Mucosa of rectum (tissue), 2 donors: ENCODE results near the gene GRIP1.

Experiments
- H3K27ac ChIP-seq, 2 donors: one replicate each; pipeline ENCODE4 v1.7.0; 2013; ENCODE audit warnings: inconsistent platforms in 2 of 2, low read depth in 2 of 2, low read length in 2 of 2
- H3K27me3 ChIP-seq, 2 donors: one replicate each; pipeline ENCODE4 v1.7.0; 2013; ENCODE audit warnings: low read length in 2 of 2; ENCODE audit not compliant: control insufficient read depth in 2 of 2, insufficient read depth in 2 of 2
- H3K36me3 ChIP-seq, 2 donors: one replicate each; pipeline ENCODE4 v1.7.0; 2013; ENCODE audit warnings: low read length in 2 of 2; ENCODE audit not compliant: control insufficient read depth in 2 of 2, insufficient read depth in 2 of 2
- H3K4me1 ChIP-seq, 2 donors: one replicate each; pipeline ENCODE4 v1.7.0; 2013; ENCODE audit warnings: low read length in 2 of 2, mild to moderate bottlenecking in 1 of 2; ENCODE audit not compliant: control insufficient read depth in 2 of 2, insufficient read depth in 2 of 2
- H3K4me3 ChIP-seq, 2 donors: one replicate each; pipeline ENCODE4 v1.7.0; 2013; ENCODE audit warnings: low read length in 2 of 2
- H3K9ac ChIP-seq, 2 donors: one replicate each; pipeline ENCODE4 v1.7.0; 2013; ENCODE audit warnings: low read length in 2 of 2, low read depth in 1 of 2, mild to moderate bottlenecking in 1 of 2
- H3K9me3 ChIP-seq, 2 donors: one replicate each; pipeline ENCODE4 v1.7.0; 2013; ENCODE audit warnings: low read length in 2 of 2; ENCODE audit not compliant: control insufficient read depth in 2 of 2
- donor health status: healthy.
- donor health status: Normal muscosa, but diverticular disease.

Gene GRIP1

GRCh38 chr12:66354291-66354690 is 324.6 kb downstream of the GRIP1 start:
- H3K27me3 ChIP-seq: no peaks in the 10 kb centered on the region
- H3K36me3 ChIP-seq: peaks cover 0 to 2% of the 10 kb centered on the region in 2 donors
- no peak overlapping the region for H3K9ac ChIP-seq
- no peaks in the 10 kb centered on the region for H3K4me1 ChIP-seq
- H3K9me3 ChIP-seq: no peaks in the 10 kb centered on the region
- no peak overlapping the region for H3K4me3 ChIP-seq
- no peak overlapping the region for H3K27ac ChIP-seq

- Histone ChIP-seq H3K4me3 (no peak overlapping the region), H3K4me1 (no peaks in the 10 kb centered on the region), H3K36me3 (peaks cover 0 to 3% of the 10 kb centered on the region in 2 donors), H3K9me3 (no peaks in the 10 kb centered on the region), H3K27me3 (no peaks in the 10 kb centered on the region), H3K27ac (no peak overlapping the region), H3K9ac (no peak overlapping the region)
Observed at GRCh38 chr12:66352899-66353298, 326.0 kb downstream of the GRIP1 start.

DNA sequence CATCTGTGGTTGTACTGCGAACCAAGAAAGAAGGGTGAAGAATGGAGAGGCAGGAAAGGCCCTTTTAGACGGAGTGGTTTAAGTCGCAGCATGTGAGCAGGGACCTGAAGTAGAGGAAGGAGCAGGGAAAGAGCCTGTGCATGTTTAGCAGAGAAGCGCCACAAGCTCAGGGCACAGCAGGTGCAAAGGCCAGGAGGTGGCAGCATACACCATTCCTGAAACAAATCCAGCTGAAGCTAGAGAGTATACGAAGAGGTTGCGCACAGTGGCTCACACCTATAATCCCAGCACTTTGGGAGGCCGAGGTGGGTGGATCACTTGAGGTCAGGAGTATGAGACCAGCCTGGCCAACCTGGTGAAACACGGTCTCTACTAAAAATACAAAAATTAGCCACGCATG is 326.7 kb downstream of the GRIP1 start:
- no peak overlapping the region for H3K27ac ChIP-seq
- H3K4me3 ChIP-seq: no peak overlapping the region
- no peak overlapping the region for H3K9ac ChIP-seq
- H3K27me3 ChIP-seq: no peaks in the 10 kb centered on the region
- H3K36me3 ChIP-seq: peaks cover 0 to 5% of the 10 kb centered on the region in 2 donors
- H3K4me1 ChIP-seq: no peaks in the 10 kb centered on the region
- H3K9me3 ChIP-seq: no peaks in the 10 kb centered on the region

- no peak overlapping the region for H3K9ac ChIP-seq
- no peak overlapping the region for H3K4me3 ChIP-seq
- H3K27me3 ChIP-seq: no peaks in the 10 kb centered on the region
- H3K4me1 ChIP-seq: no peaks in the 10 kb centered on the region
- H3K9me3 ChIP-seq: no peaks in the 10 kb centered on the region
- H3K36me3 ChIP-seq: peaks cover 0 to 5% of the 10 kb centered on the region in 2 donors
- H3K27ac ChIP-seq: no peak overlapping the region
Observed at GRCh38 chr12:66351301-66351700, 327.6 kb downstream of the GRIP1 start.

DNA sequence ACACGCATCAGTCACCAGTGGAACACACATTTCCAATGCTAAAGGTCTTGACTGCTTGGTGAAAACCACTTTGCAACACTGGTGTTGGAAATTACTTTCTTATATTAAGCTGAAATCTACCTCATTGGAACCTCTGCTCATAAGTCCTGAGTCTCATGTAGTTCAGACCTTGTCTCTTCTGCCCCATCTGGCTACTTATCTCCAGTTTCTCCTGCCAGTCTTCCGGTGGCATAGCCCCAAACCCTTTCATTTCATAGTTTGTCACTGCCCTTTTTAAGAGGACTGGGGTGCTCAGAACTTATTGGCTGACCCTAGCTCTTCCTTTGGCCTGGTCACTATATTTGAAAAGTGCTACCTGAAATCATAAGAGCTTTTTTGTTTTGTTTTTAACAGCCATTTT is 332.9 kb downstream of the GRIP1 start:
- Histone ChIP-seq H3K9ac (no peak overlapping the region), H3K36me3 (peaks cover 5 to 6% of the 10 kb centered on the region in 2 donors), H3K4me3 (no peak overlapping the region), H3K4me1 (no peaks in the 10 kb centered on the region), H3K9me3 (peaks cover 0 to 7% of the 10 kb centered on the region in 2 donors), H3K27me3 (no peaks in the 10 kb centered on the region), H3K27ac (no peak overlapping the region)

- H3K9me3 ChIP-seq: peaks cover 0 to 8% of the 10 kb centered on the region in 2 donors
- H3K9ac ChIP-seq: no peak overlapping the region
- H3K27ac ChIP-seq: no peak overlapping the region
- H3K4me1 ChIP-seq: no peaks in the 10 kb centered on the region
- H3K27me3 ChIP-seq: no peaks in the 10 kb centered on the region
- peaks cover 7% of the 10 kb centered on the region in 2 donors for H3K36me3 ChIP-seq
- H3K4me3 ChIP-seq: no peak overlapping the region
Observed at GRCh38 chr12:66345212-66345611, 333.7 kb downstream of the GRIP1 start.

DNA sequence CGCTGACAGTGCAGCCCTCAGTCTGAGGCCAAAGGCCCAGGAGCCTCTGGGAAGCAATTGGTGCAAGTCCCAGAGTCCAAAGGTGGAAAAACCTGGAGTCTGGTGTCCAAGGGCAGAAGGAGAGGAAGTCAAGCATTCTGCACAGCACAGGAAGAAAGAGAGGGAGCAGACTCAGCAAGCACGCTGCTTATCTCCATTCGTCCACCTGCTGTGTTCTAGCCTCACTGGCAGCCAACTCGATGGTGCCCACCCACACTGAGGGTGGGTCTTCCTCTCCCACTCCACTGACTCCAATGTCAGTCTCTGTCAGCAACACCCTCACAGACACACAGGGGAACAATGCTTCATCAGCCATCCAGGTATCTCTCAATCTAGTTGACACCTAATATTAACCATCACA is 337.8 kb downstream of the GRIP1 start:
- no peaks in the 10 kb centered on the region for H3K4me1 ChIP-seq
- no peaks in the 10 kb centered on the region for H3K27me3 ChIP-seq
- H3K9me3 ChIP-seq: peaks cover 0 to 8% of the 10 kb centered on the region in 2 donors
- no peak overlapping the region for H3K4me3 ChIP-seq
- peaks cover 9 to 10% of the 10 kb centered on the region in 2 donors for H3K36me3 ChIP-seq
- H3K9ac ChIP-seq: no peak overlapping the region
- no peak overlapping the region for H3K27ac ChIP-seq

GRCh38 chr12:66340131-66340530 is 338.7 kb downstream of the GRIP1 start:
- H3K36me3 ChIP-seq: peaks cover 9 to 10% of the 10 kb centered on the region in 2 donors
- H3K4me1 ChIP-seq: no peaks in the 10 kb centered on the region
- H3K9ac ChIP-seq: no peak overlapping the region
- H3K4me3 ChIP-seq: no peak overlapping the region
- H3K27ac ChIP-seq: no peak overlapping the region
- H3K9me3 ChIP-seq: peaks cover 0 to 8% of the 10 kb centered on the region in 2 donors
- no peaks in the 10 kb centered on the region for H3K27me3 ChIP-seq

- H3K36me3 ChIP-seq: peaks cover 9 to 10% of the 10 kb centered on the region in 2 donors
Observed at GRCh38 chr12:66337381-66338010, 341.4 kb downstream of the GRIP1 start.

GRCh38 chr12:66335746-66336145 is 343.1 kb downstream of the GRIP1 start:
- Histone ChIP-seq H3K9me3 (no peaks in the 10 kb centered on the region), H3K36me3 (peaks cover 3 to 9% of the 10 kb centered on the region in 2 donors), H3K9ac (no peak overlapping the region), H3K4me3 (no peak overlapping the region), H3K27ac (no peak overlapping the region), H3K4me1 (no peaks in the 10 kb centered on the region), H3K27me3 (no peaks in the 10 kb centered on the region)

More at GRCh38 chr12:66337381-66338010, 341.4 kb downstream of the GRIP1 start:
- H3K9ac ChIP-seq: no peak overlapping the region
- H3K27me3 ChIP-seq: no peaks in the 10 kb centered on the region
- H3K4me3 ChIP-seq: no peak overlapping the region
- H3K4me1 ChIP-seq: no peaks in the 10 kb centered on the region
- peaks cover 0 to 8% of the 10 kb centered on the region in 2 donors for H3K9me3 ChIP-seq
- no peak overlapping the region for H3K27ac ChIP-seq
